T-helper 1 cell (primary cell): ENCODE results near the gene CDK1.
A peak's percentile ranks its signal among the peaks of the same experiment; 100 is the strongest.

ENCODE experiments used
- DNase-seq, 5 donors: peaks; one replicate each; pipeline ENCODE4 v3.0.0-alpha.2; 2012 to 2020
- total RNA-seq, 4 donors: gene quantifications; one replicate each; lab custom pipeline; 2026; lab: John Stamatoyannopoulos, UW

CDK1 gene
- total RNA-seq = 0.91 to 3.7 (median 1.7) reads per million in 4 donors

DNA sequence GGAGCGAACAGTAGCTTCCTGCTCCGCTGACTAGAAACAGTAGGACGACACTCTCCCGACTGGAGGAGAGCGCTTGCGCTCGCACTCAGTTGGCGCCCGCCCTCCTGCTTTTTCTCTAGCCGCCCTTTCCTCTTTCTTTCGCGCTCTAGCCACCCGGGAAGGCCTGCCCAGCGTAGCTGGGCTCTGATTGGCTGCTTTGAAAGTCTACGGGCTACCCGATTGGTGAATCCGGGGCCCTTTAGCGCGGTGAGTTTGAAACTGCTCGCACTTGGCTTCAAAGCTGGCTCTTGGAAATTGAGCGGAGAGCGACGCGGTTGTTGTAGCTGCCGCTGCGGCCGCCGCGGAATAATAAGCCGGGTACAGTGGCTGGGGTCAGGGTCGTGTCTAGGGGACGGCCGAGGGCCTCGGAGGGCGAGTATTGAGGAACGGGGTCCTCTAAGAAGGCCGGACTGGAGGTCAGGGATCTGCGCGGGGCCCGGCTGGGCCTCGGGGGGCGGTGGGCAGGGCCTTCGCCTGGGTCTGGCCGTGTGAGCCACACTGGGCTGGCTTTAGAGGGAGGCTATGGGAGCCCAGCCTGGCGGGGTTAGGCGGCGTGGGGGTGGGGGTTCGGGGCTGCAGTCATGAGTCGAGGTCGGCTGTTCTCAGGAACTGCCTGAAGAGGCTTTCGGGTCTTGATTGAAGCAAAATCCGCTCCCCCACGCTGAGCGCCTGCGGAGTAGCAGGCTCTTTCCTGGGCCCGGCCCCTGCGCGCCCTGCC is at the start of gene CDK1:
Gene CDK1 (plus strand): TSS at position 265 of the 757 bp plus-strand sequence. CDS start 1,688 bp downstream, outside the sequence.
- DNase-seq = peak; percentile 83 to 98 (median 90)

DNA sequence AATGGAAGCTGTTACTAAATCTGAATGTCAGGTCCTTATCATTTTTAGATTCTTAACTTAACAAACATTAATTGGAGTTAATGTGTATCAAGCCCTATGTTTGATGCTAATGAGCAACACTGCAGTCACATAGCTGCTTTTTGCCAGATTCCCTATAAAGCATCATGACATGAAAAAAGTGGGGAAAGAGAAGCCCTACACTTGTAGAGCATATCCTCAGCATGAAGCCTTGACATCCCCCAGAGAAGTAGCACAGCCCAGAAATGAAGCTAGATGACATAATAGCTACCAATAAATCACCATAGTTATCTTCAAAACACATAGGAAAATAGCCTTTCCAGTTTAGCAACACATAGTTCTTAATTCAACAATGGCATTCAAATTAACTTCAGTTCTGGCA is 49.2 kb upstream of the CDK1 start:
- no peak for DNase-seq

DNA sequence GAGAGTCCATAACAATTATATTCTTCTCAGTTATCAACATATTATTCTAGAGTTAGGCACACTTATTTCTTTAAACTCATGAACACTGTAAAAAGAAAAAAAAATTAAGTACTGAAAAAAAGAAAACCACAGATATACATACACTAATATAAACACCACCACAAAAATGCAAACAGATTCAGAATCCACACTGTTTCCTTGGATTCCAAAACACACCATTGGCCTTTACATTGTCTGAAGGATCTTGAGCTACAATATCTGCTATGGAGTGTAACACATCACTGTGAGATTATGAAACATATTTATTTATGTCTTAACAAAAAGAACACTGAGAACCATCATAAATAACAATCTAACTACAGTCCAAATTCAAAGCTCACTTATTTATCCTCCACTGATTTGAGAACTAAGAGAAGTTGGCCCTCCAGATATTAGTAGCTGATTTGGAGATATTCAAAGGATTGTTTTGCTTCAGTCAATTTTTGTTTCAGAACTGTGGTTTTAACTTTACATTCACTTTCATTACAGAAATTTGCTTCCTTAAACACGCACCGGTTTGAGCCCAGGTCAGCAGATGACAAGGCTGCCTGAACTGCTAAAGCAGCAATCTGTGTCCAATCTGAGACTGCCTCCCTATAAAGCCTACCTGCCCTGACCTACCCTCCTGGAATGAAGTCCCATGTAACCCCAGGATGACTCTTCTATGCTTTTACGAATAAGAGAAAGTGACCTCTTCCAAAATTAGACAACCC is 47.0 kb upstream of the CDK1 start:
- DNase-seq = peak in 1 of 5 donors; percentile 74

DNA sequence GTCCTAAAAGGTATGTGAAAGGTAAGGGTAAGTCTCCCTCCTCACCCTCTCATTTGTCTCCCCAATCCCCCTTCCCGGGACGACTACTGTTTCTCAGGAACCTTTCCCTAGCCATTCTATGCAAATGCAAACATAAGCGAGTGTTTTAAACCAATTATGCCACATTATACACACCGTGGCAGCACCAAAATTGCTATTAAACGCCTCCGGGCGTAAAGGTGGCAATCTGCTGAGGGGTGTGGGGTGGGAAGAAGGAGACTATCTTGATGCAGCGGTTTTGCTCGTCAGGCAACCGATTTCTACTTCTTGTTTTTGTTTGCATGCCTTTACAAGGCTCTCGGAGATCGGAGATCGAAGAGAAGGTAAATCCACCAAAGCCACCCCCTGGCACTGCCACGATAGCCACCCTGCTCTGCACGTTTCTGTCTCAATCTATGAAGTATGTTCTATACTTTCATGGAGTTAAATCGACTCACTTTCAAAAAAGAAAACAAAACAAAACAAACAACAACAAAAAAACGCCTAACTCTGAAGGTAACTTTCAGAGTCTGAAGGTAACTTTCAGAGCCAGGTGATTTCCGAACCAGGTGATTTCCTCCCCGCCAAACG is 46.0 kb upstream of the CDK1 start:
- DNase-seq = peak in 2 of 5 donors; percentile 15 to 55

DNA sequence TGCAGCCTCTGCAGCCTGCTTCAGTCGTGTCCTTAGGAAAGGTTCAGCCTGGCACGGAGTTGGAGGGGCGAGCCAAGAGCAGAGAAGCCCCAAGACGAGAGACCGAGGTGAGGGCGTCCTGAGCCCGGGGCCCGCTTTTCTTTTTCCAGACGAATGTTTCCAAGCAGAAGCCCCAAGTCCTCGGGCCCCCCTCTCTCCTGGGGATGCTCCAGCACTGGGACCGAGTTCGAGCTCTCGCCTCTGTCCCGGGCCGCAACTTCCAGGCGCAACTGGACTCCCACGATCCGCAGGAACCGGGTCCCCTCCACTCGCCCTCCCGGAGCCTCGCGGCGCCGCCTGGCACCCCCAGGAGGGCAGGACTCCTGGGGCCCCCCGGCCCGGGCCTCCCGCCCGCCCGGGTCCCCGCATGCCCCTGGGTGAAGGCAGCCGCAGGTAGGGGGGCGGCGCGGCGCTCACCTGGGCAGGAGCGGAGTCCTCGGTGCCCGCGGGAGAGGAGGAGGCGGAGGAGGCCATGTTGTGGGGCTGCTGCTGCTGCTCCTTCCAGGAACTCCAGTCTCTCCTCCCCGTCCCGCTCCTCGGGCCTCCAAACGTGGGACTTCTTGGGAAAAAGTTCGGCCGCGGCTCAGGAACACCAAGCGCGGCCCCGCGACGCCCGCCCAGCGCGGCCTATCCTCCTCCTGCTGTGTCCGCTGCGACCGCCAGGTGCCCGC is 45.3 kb upstream of the CDK1 start:
- peak; percentile 19 to 54 (median 40) for DNase-seq

DNA sequence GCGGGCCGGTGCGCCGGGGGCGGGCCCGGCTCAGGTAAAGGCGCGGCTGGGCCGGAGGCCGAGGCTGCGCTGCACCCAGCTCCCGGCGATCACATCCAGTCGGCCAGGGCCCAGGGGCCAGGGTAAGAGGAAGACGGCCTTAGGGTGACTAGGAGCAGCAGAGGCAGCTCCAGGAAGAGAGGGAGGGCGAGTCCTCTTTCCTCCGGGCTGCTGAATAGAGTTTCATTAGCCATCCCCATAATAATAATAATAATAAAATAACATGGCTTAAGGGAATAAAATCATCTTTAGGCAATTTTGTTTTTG is 44.8 kb upstream of the CDK1 start:
- no peak for DNase-seq

DNA sequence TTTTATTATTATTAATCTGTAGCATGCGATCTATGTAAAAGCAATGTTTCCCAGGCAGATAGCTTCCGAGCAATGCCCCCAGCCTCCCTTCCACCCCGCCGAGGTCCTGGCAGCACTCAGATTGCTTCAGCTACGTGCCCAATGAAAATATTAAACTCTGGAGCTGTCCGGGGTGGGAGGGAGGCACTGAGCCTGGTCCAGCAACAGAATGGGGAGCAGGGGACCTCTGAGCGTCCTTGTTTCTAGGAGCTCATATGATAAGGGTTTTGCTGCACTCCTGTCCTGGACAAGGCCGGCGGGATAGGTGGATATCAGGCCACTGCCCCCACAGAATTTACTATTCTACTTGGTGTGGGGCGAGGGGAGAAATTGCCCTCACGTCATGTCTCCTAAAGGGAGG is 44.5 kb upstream of the CDK1 start:
- DNase-seq = no peak

DNA sequence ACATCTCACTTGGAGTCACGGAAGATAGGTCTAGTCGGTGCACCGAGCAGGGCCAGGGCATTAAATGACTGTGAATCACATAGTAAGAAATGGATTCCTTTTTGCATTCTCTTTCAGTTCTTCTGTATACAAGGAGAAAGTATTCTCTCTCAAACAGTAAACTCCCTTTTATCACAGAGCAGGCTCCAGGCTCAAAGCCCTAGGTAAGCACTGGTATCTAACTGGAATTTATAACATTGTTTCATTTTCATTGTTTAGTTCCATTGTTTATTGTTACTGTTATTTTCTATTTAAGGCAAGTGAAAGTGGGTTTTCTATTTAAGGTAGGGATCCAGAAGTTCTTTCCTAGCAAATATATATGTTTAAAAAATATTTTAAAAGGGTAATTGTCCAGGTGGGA is 44.1 kb upstream of the CDK1 start:
- no peak for DNase-seq

DNA sequence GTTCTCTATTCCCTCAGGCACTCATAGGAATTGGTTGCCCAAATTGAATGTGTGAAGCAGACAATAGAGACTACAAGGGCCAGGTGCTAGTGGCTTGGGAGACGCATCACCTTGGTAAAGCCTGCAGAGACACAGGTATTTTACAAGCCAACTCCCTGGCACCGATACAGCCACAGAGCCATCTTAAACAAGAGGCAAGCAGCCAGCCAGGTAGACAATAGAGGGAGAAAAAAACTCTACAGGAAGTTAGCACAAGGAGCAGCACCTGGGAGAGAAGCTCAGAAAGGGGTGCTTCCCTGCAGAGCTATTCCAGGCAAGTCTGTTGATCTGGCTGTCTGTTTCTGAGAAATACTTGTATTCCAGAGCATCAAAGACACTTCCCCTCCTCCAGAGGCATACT is 43.0 kb upstream of the CDK1 start:
- no peak for DNase-seq

DNA sequence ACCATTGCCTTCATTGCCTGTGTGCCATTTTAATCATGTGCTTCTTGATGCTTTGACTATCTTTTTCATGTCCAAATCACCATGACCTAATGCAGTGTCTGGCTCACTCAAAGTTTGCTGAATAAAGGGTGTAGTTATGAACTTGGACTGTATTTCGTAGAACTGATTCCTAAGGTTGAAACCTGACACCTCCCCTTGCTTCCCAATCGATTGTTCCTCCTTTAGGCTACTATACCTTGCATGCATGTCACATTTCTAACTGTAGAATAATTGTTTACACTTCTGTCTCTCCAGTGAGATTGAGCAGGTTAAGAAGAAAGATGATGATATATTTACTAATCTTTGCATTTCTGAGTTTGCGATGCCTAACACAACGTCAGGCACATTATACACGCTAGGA is 41.0 kb upstream of the CDK1 start:
- DNase-seq = no peak

DNA sequence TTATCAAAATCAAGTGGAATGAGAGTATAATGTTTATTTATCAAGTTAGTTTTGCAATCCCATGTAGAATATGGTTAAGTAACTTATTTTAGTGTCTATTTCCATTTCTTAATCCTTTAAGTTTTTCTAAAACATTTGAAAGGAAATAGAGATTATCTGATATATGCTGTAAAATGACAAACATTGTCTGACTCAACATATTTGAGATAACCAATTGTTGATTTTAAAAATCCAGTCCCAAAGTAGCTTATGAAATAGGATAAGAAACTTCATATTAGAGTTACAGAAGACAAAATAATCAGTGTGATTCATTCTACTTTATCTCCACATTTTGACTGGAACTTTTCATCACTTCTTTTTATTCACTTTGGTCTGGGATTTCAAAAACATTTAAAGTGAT is 38.7 kb upstream of the CDK1 start:
- DNase-seq = no peak

DNA sequence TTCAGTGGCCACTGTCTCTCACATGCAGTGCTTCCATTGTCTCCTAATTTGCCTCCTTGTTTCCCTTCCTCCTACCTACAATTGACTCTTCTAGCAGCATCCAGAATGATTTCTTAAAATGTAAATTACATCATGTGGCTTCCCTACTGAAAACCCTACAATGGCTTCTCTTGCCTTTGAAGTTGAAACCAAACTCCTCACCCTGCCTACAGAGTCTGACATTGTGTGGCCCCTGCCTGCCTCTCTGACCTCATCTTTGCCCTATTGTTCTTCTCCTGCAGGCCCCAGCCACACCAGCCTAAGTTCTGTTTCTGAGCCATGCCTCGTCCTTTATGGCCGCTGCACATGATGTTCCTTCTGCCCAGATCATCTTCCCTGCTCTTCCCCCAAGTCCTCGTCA is 35.8 kb upstream of the CDK1 start:
- no peak for DNase-seq

DNA sequence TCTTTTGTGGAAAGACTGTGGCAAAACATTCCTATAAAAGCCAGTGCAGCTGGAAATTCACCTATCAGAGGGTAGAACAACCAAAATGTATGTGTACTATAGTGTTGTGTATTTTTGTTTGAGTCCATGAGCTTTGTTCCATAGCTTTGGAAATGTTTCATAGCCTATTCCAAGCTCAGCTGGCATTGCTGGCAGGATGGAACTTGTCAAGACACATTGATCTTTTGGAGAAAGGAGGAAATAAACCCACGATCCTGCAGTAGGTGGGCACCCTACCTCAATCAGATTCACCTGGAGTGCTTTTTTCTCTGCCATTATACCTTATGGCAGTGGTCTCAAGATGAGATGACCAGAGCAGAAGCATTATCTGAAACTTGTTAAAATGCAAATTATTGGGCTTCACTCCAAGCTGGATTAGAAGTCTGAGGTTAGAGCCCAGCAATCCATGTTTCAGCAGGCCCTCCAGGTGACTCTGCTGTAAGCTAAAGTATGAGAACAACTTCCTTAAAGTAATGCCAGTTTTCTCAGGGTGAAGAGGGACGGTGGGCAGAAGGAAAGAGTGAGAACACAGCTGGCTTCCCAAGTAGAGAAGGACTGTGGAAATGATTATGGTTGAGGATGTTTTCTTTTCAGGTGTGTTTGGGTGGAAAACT is 30.3 kb upstream of the CDK1 start:
- no peak for DNase-seq

DNA sequence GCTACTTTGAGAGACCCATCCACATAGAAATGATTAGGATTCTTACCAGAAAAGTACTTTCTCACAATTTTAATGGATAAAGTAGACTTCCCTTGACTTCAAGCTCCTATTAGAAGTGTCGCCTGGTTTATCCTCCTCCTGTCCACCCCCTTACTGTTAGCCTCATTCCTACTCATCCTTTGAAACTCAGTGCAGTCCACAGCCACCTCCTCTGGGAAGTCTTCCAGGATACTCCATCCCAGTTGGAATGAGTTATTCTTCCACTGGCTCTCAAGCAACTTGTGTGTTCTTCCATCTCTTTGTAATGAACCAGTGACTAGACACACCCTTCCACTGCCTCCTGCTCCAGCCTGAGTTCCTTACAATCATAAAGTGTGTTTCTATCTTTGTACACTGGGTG is 25.1 kb upstream of the CDK1 start:
- DNase-seq = no peak

DNA sequence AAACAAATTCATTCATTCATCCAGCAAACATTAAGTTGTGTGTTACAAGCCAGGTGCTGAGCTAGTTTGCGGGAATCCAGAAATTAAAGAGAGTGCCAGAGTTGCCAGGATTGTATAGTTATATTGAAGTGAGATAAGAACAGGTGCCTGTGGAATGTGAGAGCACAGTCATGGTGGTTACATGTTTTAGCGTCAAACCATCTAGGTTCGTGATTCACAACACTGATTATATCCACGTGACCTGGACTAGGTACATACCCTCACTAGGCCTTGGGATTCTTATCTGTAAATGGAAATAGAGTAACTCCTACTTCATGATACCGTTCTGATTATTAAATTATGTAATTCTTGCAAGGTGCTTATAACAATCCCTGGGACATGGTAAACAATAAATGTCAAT is 24.5 kb upstream of the CDK1 start:
- no peak for DNase-seq

DNA sequence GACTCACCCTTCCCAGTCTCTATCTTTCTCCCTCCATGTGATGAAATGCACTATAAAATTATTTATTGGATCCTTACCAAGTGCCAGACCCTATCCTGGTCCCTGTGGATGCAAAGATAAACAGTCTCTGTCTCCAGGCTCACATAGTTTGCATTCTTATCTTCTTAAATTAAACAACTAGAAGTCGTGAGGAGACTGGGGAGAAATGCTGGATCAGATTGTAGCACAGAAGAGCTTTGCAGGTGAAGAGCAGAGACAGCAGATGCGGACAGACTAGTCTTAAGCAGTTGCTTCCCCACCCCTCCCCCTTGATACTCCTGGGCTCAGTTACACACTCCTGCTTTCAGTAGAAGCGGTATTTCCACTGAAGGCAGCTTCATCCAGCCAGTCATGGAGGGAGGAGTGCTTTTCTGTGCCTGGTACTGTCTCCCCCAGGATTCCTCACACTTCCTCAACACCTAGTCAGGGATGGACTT is 20.8 kb upstream of the CDK1 start:
- DNase-seq = no peak

DNA sequence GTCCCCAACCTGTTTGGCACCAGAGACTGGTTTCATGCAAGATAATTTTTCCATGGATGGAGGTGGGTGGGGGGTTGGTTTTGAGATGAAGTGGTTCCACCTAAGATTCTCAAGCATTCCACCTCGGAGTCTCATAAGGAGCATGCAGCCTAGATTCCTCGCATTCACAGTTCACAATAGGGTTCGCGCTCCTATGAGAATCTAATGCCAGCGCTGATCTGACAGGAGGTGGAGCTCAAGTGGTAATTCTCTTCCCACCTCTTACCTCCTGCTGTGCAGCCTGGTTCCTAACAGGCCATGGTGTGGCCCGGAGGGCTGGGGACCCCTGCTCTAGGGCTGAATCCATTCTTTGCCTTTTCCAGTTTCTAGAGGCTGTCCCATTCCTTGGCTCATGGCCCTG is 19.1 kb upstream of the CDK1 start:
- DNase-seq = no peak

DNA sequence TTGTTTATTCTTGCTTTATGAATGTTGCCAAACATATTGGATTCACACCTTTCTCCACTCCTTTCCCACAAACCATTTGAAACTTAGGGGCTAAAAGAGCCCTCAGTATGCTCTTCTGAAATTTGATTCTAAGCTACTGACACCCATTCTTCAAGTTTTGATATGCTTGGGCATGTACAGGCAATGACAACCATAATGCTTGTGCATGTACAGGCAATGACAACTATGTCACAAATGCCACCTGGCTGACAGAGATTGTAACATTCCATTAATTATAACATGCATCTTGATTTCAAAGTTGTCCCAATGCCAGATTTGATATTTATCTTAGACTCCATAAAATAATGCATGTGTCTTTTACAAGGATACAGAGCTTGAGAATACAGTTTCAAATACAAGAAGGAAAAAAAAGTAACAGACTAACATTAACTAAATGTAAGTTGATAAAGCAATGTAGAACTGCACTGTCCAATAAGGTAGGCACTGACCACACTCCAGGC is 17.5 kb upstream of the CDK1 start:
- DNase-seq = no peak

DNA sequence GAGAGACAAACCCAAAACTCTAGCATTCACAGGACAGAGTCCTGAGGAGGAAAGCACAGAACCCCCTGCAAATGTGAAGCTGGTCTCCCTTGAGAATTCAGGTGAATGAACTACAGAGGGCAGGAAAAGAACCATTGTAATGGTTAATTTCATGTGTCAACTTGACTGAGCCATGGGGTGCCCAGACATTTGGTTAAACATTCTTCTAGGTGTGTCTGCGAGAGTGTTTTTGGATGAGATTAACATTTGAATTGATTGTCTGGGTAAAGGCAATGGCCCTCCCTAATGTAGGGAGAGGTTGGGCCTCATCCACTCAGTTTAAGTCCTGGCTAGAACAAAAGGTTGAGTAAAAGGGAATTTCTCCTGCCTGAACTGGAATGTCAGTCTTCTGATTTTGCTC is 15.7 kb upstream of the CDK1 start:
- DNase-seq = no peak

DNA sequence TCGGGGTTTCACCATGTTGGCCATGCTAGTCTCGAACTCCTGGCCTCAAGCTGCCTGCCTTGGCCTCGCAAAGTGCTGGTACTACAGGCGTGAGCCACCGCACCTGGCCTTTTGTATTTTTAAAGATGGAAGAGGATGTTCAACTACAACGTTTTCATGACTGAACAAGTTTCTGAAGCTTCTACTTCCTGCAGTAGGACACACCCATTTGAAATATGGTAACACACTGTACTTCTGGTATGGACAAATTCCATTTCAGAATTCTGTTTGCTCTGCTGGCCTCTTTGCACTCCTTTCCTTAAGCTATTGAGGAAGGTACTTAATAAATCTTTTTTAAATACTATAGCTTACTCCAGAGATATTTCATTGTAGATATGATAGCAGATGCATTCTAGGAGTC is 10.9 kb upstream of the CDK1 start:
- DNase-seq = peak in 1 of 5 donors; percentile 10

DNA sequence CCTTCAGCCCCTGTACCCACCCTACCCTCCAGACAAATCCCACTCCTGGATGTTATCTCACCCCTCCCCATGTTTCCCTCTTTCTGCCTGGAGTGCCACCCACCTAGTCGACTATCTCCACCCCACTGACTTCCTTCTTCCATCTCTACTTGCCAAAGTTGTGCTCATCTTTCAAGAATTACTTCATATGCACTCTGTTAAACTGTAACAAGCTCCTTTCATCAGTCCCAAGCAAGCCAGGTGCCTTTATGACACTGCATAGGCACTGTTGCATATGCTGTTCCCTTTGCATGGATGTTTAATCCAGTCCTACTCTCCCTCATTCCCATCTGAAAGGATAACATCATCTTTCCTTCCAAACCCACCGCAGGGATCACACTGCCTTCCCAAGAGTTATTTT is 8.9 kb upstream of the CDK1 start:
- DNase-seq = no peak

DNA sequence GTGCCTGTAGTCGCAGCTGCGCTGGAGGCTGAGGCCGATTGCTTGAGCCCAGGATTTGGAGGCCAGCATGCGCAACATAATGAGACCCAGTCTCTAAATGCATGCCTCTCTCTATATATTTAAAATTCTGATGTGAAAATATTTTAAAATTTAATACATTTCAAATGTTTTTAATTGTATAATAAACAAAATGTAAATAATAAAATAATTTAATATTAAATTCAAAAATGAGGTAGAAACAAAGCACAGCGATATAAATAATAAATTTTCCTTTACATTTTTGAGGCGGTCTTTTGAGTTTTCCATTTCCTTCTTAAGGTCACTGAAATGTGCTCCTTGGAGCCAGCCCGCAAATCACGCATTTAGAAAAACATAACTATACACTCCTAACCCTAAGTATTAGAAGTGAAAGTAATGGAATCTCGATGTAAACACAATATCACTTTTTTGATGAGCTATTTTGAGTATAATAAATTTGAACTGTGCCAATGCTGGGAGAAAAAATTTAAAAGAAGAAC is 523 bp upstream of the CDK1 start:
- DNase-seq = no peak
